HepG2 (cell line): ENCODE results near the gene CST1. TPM values are rescaled to one million over a fixed set of nuclear protein-coding genes. Genes with fewer than 3 reads are reported as not detected.
"Not testable (repeated sequence)": the region's sequence is repeated elsewhere in the genome, so short reads cannot be mapped to it uniquely, and the experiment has no call there.

ENCODE experiments used
- ATAC-seq: fragments of 200-7000 bp; cut with Tn5 transposase; 3 replicates; pipeline ENCODE4 v1.9.1; 2020; ENCODE audit warnings: mild to moderate bottlenecking, moderate library complexity
- BruUV-seq: library from RNA; stranded (reverse); fragments of 400-500 nt; replicated peaks from 2 replicates; lab custom pipeline; 2021; lab: Mats Ljungman, UMichigan
- CTCF ChIA-PET: fragments of 300-600 bp; formaldehyde crosslinking; extraction: SDS; loops from one replicate; lab custom pipeline; 2021; ENCODE audit warnings: low total read pairs, inconsistent platforms, low intra/inter-chr PET ratio; lab: Yijun Ruan, JAX
- POLR2A ChIA-PET: fragments of 350-600 bp; sonication (Branson Sonifier 250); formaldehyde crosslinking; loops from one replicate; lab custom pipeline; 2020; ENCODE audit warnings: antibody characterized with exemption, inconsistent platforms; lab: Yijun Ruan, JAX
- DNase-seq: peaks from one replicate; pipeline ENCODE4 v3.0.0-alpha.2; 2015; ENCODE audit warnings: low spot score
- FAIRE-seq: peaks from 3 replicates; lab custom pipeline; 2011; peaks lifted over from hg19 to GRCh38; lab: Jason Lieb, UNC
- H2AFZ ChIP-seq: one replicate; pipeline ENCODE4 v1.6.1; 2011; ENCODE audit warnings: low read length, inconsistent platforms
- H3K27ac ChIP-seq: fragments of 300-600 bp; 3 replicates; pipeline ENCODE4 v1.8.0; 2011; ENCODE audit warnings: mixed run types, mild to moderate bottlenecking, mixed read lengths, low read length, inconsistent platforms; ENCODE audit not compliant: insufficient read depth; ENCODE audit errors: extremely low read length
- H3K27me3 ChIP-seq, 2 experiments: fragments of 200-600 bp in 1 of 2; 2 replicates in 1 of 2; 3 replicates in 1 of 2; pipeline versions ENCODE4 v1.6.0 to v1.8.0; 2011; ENCODE audit warnings: low read length in 2 of 2, mild to moderate bottlenecking in 2 of 2, moderate library complexity in 2 of 2, inconsistent platforms in 1 of 2; ENCODE audit not compliant: insufficient read depth in 2 of 2, control insufficient read depth in 1 of 2
- H3K36me3 ChIP-seq, 2 experiments: fragments of 200-600 bp in 1 of 2; replicated peaks in 1 of 2; 2 replicates in 1 of 2; 3 replicates in 1 of 2; pipeline versions ENCODE4 v1.5.1 to v1.8.0; 2011; ENCODE audit warnings: low read length in 2 of 2, inconsistent platforms in 1 of 2; ENCODE audit not compliant: insufficient read depth in 2 of 2, control insufficient read depth in 1 of 2
- H3K4me1 ChIP-seq: 2 replicates; pipeline ENCODE4 v1.5.1; 2012; ENCODE audit warnings: low read length, inconsistent platforms; ENCODE audit not compliant: insufficient read depth
- H3K4me2 ChIP-seq: 2 replicates; pipeline ENCODE4 v1.6.0; 2011; ENCODE audit warnings: low read depth, low read length, inconsistent platforms
- H3K4me3 ChIP-seq, 3 experiments: fragments of 200-600 bp in 1 of 3; sonication (generic), shearing (Covaris generic) in 1 of 3; replicated peaks in 1 of 3; 2 replicates each; pipeline ENCODE4 v1.5.1; 2011 to 2016; ENCODE audit warnings: low read length in 3 of 3, inconsistent platforms in 2 of 3, low read depth in 2 of 3, mild to moderate bottlenecking in 2 of 3, control low read depth in 1 of 3, mixed read lengths in 1 of 3; ENCODE audit not compliant: insufficient read depth in 1 of 3
- H3K79me2 ChIP-seq: one replicate; pipeline ENCODE4 v1.6.1; 2011; ENCODE audit warnings: low read length, inconsistent platforms; ENCODE audit not compliant: insufficient read depth
- H3K9ac ChIP-seq: 2 replicates; pipeline ENCODE4 v1.6.0; 2011; ENCODE audit warnings: mild to moderate bottlenecking, low read depth, low read length, inconsistent platforms; ENCODE audit not compliant: insufficient read depth
- H3K9me3 ChIP-seq: 2 replicates; pipeline ENCODE4 v1.5.1; 2012; ENCODE audit warnings: mild to moderate bottlenecking, low read length
- H4K20me1 ChIP-seq: 2 replicates; pipeline ENCODE4 v1.6.0; 2011; ENCODE audit warnings: inconsistent platforms, mild to moderate bottlenecking, low read length, moderate library complexity; ENCODE audit not compliant: insufficient read depth
- ATF2 ChIP-seq: sonication (generic); formaldehyde crosslinking; IDR thresholded peaks from 2 replicates; pipeline ENCODE4 v1.4.0; 2020; ENCODE audit warnings: missing genetic modification reagents
- CC2D1A ChIP-seq: sonication (generic); formaldehyde crosslinking; IDR thresholded peaks from 2 replicates; pipeline ENCODE4 v1.8.1; 2023; ENCODE audit warnings: mild to moderate bottlenecking, missing genetic modification reagents
- CCDC6 ChIP-seq: sonication (generic); formaldehyde crosslinking; IDR thresholded peaks from 2 replicates; pipeline ENCODE4 v1.8.1; 2022; ENCODE audit warnings: mild to moderate bottlenecking, missing genetic modification reagents, moderate library complexity
- CENPT ChIP-seq: sonication (generic); formaldehyde crosslinking; IDR thresholded peaks from 2 replicates; pipeline ENCODE4 v1.8.0; 2022; ENCODE audit warnings: low read depth, mild to moderate bottlenecking, moderate library complexity, missing genetic modification reagents
- CTCF ChIP-seq: sonication (generic); formaldehyde crosslinking; IDR thresholded peaks from 2 replicates; pipeline ENCODE4 v1.5.0; 2020; ENCODE audit warnings: mild to moderate bottlenecking, missing genetic modification reagents, moderate library complexity
- EEA1 ChIP-seq: sonication (generic); formaldehyde crosslinking; IDR thresholded peaks from 2 replicates; pipeline ENCODE4 v1.5.1; 2020; ENCODE audit warnings: mild to moderate bottlenecking, missing genetic modification reagents, borderline replicate concordance
- ETV6 ChIP-seq: sonication (generic); formaldehyde crosslinking; conservative IDR thresholded peaks from 2 replicates; pipeline ENCODE4 v1.4.0; 2020; ENCODE audit warnings: missing genetic modification reagents
- KDM2A ChIP-seq: sonication (generic); formaldehyde crosslinking; IDR thresholded peaks from 2 replicates; pipeline ENCODE4 v1.4.0; 2020; ENCODE audit warnings: low read depth, missing genetic modification reagents, borderline replicate concordance
- KLF9 ChIP-seq: IDR thresholded peaks from 2 replicates; pipeline ENCODE4 v1.6.1; 2016; ENCODE audit warnings: low read depth
- MEF2D ChIP-seq: sonication (generic); formaldehyde crosslinking; IDR thresholded peaks from 2 replicates; pipeline ENCODE4 v1.5.1; 2020; ENCODE audit warnings: mild to moderate bottlenecking, missing genetic modification reagents
- RBAK ChIP-seq: sonication (generic); formaldehyde crosslinking; IDR thresholded peaks from 2 replicates; pipeline ENCODE4 v1.5.1; 2020; ENCODE audit warnings: mild to moderate bottlenecking, missing genetic modification reagents
- SMC3 ChIP-seq: IDR thresholded peaks from 2 replicates; pipeline ENCODE4 v1.6.1; 2011; ENCODE audit warnings: low read length, improper control_type of control experiment
- STAG1 ChIP-seq: sonication (generic); formaldehyde crosslinking; IDR thresholded peaks from 2 replicates; pipeline ENCODE4 v1.4.0; 2020; ENCODE audit warnings: missing genetic modification reagents
- XRCC5 ChIP-seq: fragments of 200-400 bp; formaldehyde crosslinking; optimal IDR thresholded peaks from 2 replicates; pipeline ENCODE3; 2017; ENCODE audit warnings: mild to moderate bottlenecking, low read length
- ZNF160 ChIP-seq: sonication (generic); formaldehyde crosslinking; IDR thresholded peaks from 2 replicates; pipeline ENCODE4 v1.8.0; 2022; ENCODE audit warnings: mild to moderate bottlenecking, inconsistent platforms, missing genetic modification reagents
- ZNF18 ChIP-seq: sonication (generic); formaldehyde crosslinking; IDR thresholded peaks from 2 replicates; pipeline ENCODE4 v1.8.0; 2022; ENCODE audit warnings: mild to moderate bottlenecking, missing genetic modification reagents; ENCODE audit not compliant: insufficient replicate concordance
- ZNF20 ChIP-seq: sonication (generic); formaldehyde crosslinking; IDR thresholded peaks from 2 replicates; pipeline ENCODE4 v1.4.0; 2020; ENCODE audit warnings: mild to moderate bottlenecking, moderate library complexity, missing genetic modification reagents
- ZNF275 ChIP-seq: sonication (generic); formaldehyde crosslinking; IDR thresholded peaks from 2 replicates; pipeline ENCODE4 v1.8.0; 2022; ENCODE audit warnings: missing genetic modification reagents, mild to moderate bottlenecking, inconsistent platforms, borderline replicate concordance
- ZNF510 ChIP-seq: sonication (generic); formaldehyde crosslinking; IDR thresholded peaks from 2 replicates; pipeline ENCODE4 v1.4.0; 2020; ENCODE audit warnings: low read depth, mild to moderate bottlenecking, missing genetic modification reagents
- ZNF883 ChIP-seq: sonication (generic); formaldehyde crosslinking; IDR thresholded peaks from 2 replicates; pipeline ENCODE4 v1.5.1; 2020; ENCODE audit warnings: mild to moderate bottlenecking, missing genetic modification reagents; ENCODE audit errors: not compliant biosample characterization
- in situ Hi-C: cut with HindIII; loops from 2 replicates; pipeline ENCODE4 v1.10.0; 2017; ENCODE audit warnings: low pct_unique_long_range_greater_than_20kb; ENCODE audit not compliant: extremely low pct_ligation_motif_present
- intact Hi-C: fragments of 100-400 bp; cut with micrococcal nuclease; formaldehyde crosslinking; loops from one replicate; pipeline ENCODE4 v1.10.0; 2022; ENCODE audit not compliant: unreplicated experiment
- polyA plus RNA-seq, 8 experiments: library from polyadenylated mRNA; depleted of rRNA in 3 of 8; stranded (reverse) in 7 of 8; unstranded in 1 of 8; fragments of >200 nt; fragmentation: Illumina TruSeq in 4 of 8; extraction: Trizol in 4 of 8; gene quantifications; 2 replicates each; pipeline versions ENCODE4 v1.2.1 to v1.2.3, GENCODE V29; 2011 to 2016; ENCODE audit warnings: low read depth in 4 of 8, missing spikeins in 1 of 8, mixed read lengths in 1 of 8; ENCODE audit not compliant: insufficient read depth in 1 of 8
- total RNA-seq, 5 experiments: library from RNA; depleted of rRNA; stranded (reverse); fragments of >200 nt; fragmentation: Illumina TruSeq; extraction: Trizol; gene quantifications; 2 replicates each; pipeline ENCODE4 v1.2.3, GENCODE V29; 2016; ENCODE audit warnings: low read depth in 1 of 5

Gene CST1
- total and polyA plus RNA-seq, 2 of the 13 experiments (the other 11 are each of a cell fraction or from before 2014, with no cell fraction given): 0.09 TPM; not detected in 1

- TF ChIP-seq ZNF18 (no peak), ZNF275 (CRISPR knock-in tag) (no peak), CCDC6 (no peak), CC2D1A (CRISPR knock-in tag) (no peak), ATF2 (CRISPR knock-in tag) (no peak), MEF2D (CRISPR knock-in tag) (no peak), KDM2A (CRISPR knock-in tag) (no peak), KLF9 (CRISPR knock-in tag) (no peak), EEA1 (CRISPR knock-in tag) (no peak), RBAK (CRISPR knock-in tag) (no peak), ZNF20 (CRISPR knock-in tag) (no peak), STAG1 (CRISPR knock-in tag) (peak; percentile 51), CTCF (peak; percentile 50; the same call in 1 of the 2 replicates), SMC3 (peak; percentile 77; the same call in 1 of the 2 replicates), ZNF160 (no peak), CENPT (CRISPR knock-in tag) (no peak), ZNF883 (no peak), ZNF510 (CRISPR knock-in tag) (no peak), XRCC5 (peak; percentile 12), ETV6 (no peak)
These were observed 31.7 kb upstream of the CST1 start (continued) for GRCh38 chr20:23782366-23782983.

- H3K27me3 ChIP-seq, H3K36me3 ChIP-seq, H3K27ac ChIP-seq, H3K9me3 ChIP-seq, ATAC-seq, FAIRE-seq, POLR2A ChIA-PET, DNase-seq, BruUV-seq, H3K4me2 ChIP-seq, intact Hi-C loops, H2AFZ ChIP-seq, H4K20me1 ChIP-seq, in situ Hi-C loops, H3K79me2 ChIP-seq, H3K9ac ChIP-seq, CTCF ChIA-PET, H3K4me3 ChIP-seq, H3K4me1 ChIP-seq: not testable (repeated sequence)
These were observed 27.9 kb upstream of the CST1 start for GRCh38 chr20:23778676-23779075.
